ENCODE data around the gene NUDT19. TPM values are rescaled to one million over a fixed set of nuclear protein-coding genes. Genes with fewer than 3 reads are reported as not detected.
A peak's percentile ranks its signal among the peaks of the same experiment; 100 is the strongest.

NUDT19 gene
- total and polyA plus RNA-seq, 9 of the 15 experiments (the other 6 are each of a cell fraction or from before 2014, with no cell fraction given): 9.6 to 38.6 (median 14.4) TPM

- TF ChIP-seq, protein P1, sequence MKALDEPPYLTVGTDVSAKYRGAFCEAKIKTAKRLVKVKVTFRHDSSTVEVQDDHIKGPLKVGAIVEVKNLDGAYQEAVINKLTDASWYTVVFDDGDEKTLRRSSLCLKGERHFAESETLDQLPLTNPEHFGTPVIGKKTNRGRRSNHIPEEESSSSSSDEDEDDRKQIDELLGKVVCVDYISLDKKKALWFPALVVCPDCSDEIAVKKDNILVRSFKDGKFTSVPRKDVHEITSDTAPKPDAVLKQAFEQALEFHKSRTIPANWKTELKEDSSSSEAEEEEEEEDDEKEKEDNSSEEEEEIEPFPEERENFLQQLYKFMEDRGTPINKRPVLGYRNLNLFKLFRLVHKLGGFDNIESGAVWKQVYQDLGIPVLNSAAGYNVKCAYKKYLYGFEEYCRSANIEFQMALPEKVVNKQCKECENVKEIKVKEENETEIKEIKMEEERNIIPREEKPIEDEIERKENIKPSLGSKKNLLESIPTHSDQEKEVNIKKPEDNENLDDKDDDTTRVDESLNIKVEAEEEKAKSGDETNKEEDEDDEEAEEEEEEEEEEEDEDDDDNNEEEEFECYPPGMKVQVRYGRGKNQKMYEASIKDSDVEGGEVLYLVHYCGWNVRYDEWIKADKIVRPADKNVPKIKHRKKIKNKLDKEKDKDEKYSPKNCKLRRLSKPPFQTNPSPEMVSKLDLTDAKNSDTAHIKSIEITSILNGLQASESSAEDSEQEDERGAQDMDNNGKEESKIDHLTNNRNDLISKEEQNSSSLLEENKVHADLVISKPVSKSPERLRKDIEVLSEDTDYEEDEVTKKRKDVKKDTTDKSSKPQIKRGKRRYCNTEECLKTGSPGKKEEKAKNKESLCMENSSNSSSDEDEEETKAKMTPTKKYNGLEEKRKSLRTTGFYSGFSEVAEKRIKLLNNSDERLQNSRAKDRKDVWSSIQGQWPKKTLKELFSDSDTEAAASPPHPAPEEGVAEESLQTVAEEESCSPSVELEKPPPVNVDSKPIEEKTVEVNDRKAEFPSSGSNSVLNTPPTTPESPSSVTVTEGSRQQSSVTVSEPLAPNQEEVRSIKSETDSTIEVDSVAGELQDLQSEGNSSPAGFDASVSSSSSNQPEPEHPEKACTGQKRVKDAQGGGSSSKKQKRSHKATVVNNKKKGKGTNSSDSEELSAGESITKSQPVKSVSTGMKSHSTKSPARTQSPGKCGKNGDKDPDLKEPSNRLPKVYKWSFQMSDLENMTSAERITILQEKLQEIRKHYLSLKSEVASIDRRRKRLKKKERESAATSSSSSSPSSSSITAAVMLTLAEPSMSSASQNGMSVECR (CRISPR knock-in tag; IDR thresholded peaks at IDR 0.05): peak; percentile 18; the same call in 1 of the 2 replicates
- TF ChIP-seq FOXP1 (CRISPR knock-in tag; IDR thresholded peaks at IDR 0.05) (peak; percentile 78; the same call in 1 of the 2 replicates), ZSCAN29 (IDR thresholded peaks at IDR 0.05) (no peak), KAT7 (CRISPR knock-in tag; IDR thresholded peaks at IDR 0.05; ENCODE audit: borderline replicate concordance) (0 out of 2 replicates have a peak, but pooled peaks have one; percentile 60), HDAC1 (IDR thresholded peaks at IDR 0.05) (0 out of 4 replicates have a peak, but pooled peaks of 1 of the 2 experiments have one; percentile 28), ZBTB7A (IDR thresholded peaks at IDR 0.05; ENCODE audit: borderline replicate concordance, control insufficient read depth, low read depth, low read length) (peak; percentile 54; the same call in 1 of the 2 replicates), ZNF57 (CRISPR knock-in tag; IDR thresholded peaks at IDR 0.05) (no peak)
- TF ChIP-seq, protein P2, sequence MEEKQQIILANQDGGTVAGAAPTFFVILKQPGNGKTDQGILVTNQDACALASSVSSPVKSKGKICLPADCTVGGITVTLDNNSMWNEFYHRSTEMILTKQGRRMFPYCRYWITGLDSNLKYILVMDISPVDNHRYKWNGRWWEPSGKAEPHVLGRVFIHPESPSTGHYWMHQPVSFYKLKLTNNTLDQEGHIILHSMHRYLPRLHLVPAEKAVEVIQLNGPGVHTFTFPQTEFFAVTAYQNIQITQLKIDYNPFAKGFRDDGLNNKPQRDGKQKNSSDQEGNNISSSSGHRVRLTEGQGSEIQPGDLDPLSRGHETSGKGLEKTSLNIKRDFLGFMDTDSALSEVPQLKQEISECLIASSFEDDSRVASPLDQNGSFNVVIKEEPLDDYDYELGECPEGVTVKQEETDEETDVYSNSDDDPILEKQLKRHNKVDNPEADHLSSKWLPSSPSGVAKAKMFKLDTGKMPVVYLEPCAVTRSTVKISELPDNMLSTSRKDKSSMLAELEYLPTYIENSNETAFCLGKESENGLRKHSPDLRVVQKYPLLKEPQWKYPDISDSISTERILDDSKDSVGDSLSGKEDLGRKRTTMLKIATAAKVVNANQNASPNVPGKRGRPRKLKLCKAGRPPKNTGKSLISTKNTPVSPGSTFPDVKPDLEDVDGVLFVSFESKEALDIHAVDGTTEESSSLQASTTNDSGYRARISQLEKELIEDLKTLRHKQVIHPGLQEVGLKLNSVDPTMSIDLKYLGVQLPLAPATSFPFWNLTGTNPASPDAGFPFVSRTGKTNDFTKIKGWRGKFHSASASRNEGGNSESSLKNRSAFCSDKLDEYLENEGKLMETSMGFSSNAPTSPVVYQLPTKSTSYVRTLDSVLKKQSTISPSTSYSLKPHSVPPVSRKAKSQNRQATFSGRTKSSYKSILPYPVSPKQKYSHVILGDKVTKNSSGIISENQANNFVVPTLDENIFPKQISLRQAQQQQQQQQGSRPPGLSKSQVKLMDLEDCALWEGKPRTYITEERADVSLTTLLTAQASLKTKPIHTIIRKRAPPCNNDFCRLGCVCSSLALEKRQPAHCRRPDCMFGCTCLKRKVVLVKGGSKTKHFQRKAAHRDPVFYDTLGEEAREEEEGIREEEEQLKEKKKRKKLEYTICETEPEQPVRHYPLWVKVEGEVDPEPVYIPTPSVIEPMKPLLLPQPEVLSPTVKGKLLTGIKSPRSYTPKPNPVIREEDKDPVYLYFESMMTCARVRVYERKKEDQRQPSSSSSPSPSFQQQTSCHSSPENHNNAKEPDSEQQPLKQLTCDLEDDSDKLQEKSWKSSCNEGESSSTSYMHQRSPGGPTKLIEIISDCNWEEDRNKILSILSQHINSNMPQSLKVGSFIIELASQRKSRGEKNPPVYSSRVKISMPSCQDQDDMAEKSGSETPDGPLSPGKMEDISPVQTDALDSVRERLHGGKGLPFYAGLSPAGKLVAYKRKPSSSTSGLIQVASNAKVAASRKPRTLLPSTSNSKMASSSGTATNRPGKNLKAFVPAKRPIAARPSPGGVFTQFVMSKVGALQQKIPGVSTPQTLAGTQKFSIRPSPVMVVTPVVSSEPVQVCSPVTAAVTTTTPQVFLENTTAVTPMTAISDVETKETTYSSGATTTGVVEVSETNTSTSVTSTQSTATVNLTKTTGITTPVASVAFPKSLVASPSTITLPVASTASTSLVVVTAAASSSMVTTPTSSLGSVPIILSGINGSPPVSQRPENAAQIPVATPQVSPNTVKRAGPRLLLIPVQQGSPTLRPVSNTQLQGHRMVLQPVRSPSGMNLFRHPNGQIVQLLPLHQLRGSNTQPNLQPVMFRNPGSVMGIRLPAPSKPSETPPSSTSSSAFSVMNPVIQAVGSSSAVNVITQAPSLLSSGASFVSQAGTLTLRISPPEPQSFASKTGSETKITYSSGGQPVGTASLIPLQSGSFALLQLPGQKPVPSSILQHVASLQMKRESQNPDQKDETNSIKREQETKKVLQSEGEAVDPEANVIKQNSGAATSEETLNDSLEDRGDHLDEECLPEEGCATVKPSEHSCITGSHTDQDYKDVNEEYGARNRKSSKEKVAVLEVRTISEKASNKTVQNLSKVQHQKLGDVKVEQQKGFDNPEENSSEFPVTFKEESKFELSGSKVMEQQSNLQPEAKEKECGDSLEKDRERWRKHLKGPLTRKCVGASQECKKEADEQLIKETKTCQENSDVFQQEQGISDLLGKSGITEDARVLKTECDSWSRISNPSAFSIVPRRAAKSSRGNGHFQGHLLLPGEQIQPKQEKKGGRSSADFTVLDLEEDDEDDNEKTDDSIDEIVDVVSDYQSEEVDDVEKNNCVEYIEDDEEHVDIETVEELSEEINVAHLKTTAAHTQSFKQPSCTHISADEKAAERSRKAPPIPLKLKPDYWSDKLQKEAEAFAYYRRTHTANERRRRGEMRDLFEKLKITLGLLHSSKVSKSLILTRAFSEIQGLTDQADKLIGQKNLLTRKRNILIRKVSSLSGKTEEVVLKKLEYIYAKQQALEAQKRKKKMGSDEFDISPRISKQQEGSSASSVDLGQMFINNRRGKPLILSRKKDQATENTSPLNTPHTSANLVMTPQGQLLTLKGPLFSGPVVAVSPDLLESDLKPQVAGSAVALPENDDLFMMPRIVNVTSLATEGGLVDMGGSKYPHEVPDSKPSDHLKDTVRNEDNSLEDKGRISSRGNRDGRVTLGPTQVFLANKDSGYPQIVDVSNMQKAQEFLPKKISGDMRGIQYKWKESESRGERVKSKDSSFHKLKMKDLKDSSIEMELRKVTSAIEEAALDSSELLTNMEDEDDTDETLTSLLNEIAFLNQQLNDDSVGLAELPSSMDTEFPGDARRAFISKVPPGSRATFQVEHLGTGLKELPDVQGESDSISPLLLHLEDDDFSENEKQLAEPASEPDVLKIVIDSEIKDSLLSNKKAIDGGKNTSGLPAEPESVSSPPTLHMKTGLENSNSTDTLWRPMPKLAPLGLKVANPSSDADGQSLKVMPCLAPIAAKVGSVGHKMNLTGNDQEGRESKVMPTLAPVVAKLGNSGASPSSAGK (IDR thresholded peaks at IDR 0.05): peak; percentile 85
Measured at GRCh38 chr19:32674153-32674930, 17.3 kb upstream of the NUDT19 start (continued).

Data from K562 (cell line).